ENCODE data around the gene ITGA7.

DNA sequence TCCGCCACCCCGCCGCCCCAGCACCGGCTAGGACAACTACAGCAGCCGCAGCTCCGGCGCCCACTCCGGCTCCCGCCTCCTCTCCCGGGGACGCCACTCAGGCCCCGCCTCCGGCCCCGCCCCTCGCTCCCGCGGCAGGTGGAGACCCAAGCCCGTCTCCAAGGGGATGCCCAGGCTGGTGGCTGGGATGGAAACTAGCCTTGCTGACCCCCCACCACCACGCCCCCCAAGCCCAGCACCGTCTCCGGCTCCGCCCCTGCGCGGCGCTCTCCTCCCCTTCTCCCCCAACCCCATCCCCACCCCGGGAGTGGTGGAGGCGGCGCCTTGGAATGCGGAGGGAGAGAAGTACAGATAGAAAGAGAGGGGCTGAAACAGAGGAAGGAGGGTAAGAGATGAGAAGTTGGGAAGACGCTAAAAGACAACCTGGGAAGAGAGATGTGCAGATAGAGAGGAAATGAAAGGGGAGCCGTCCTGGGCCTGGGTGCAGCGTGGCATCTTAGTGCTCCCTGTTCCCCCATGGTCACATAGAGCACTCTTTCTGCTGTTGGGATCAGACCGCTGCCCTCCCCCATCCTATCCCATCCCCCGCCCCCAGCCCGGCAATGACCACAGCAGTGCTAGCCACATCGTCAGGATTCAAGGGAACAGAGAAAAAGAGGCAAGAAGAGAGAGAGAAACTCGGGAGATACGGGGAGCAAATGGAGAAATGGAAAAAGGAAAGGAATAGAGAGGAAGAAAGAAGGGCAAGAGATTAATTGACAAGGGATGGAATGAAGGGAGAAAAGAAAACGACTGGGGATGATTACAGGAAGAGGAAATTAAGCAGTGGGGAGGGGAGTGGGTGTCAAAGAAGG is at the start of gene ITGA7:
- TF ChIP-seq EZH2 (IDR thresholded peaks at IDR 0.05; ENCODE audit: borderline replicate concordance, low read length): no peak
- TF ChIP-seq, protein P1, sequence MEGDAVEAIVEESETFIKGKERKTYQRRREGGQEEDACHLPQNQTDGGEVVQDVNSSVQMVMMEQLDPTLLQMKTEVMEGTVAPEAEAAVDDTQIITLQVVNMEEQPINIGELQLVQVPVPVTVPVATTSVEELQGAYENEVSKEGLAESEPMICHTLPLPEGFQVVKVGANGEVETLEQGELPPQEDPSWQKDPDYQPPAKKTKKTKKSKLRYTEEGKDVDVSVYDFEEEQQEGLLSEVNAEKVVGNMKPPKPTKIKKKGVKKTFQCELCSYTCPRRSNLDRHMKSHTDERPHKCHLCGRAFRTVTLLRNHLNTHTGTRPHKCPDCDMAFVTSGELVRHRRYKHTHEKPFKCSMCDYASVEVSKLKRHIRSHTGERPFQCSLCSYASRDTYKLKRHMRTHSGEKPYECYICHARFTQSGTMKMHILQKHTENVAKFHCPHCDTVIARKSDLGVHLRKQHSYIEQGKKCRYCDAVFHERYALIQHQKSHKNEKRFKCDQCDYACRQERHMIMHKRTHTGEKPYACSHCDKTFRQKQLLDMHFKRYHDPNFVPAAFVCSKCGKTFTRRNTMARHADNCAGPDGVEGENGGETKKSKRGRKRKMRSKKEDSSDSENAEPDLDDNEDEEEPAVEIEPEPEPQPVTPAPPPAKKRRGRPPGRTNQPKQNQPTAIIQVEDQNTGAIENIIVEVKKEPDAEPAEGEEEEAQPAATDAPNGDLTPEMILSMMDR (conservative IDR thresholded peaks at IDR 0.05 in 1 of 2, IDR thresholded peaks at IDR 0.05 in 1 of 2; ENCODE audit: extremely low read depth in 1 of 2, insufficient read depth in 1 of 2, low read depth in 1 of 2, low read length in 2 of 2): no peak
